ENCODE data around the gene SLC25A13.

The SLC25A13 gene

DNA sequence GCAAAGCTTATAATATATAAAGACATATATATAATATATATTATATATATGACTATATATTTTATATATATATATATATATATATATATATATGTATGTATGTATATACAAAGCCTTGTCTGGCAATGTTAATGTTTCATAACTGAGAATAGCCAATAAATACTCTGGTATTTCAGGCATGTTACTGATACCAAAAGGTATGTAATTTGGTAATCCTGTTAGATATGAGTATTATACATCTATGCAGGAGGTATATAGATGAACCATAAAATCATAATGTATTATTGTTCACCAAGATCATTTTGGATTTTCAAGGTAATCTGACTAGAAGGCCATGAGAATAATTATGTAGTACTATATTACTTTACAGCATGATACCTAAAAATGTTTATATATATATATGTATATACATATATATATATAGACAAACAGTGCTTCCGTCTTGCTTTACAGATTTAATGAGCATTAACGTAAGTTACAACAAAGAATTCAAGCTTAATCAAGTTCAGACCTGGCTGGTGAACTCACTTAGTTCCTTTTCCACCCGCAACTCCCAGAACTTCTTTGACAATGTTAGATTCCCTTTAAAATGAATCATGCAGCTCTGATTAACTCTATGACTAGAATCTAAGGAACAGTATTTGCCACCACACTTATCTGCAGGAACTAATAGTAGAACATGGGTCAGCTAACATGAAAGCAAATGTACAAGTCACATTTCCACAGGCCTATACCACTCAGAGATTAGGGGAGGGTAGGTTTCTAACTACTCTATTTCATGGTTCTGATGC, 82.7 kb downstream of the SLC25A13 start:
- no peak for DNase-seq

DNA sequence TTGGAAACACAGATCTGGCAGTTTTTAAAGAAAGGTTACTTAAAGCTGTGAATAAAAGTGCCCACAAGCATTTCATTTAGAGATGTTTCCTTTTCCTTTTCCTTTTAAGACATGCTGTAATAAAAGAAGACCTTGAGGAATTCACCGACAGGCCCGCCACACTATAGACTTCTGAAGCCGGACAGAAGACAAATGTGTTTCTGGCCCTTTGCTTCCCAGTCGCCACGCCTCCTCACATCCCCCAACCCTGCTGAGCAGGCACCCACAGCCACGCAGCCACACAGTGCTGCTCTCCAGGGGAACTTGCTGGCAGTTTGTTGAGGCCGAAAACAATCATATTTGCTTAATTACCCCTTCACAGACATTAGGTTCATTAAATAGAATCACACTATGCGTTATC, 83.4 kb downstream of the SLC25A13 start:
- no peak for DNase-seq

GRCh38 chr7:96237040-96237439, 84.9 kb downstream of the SLC25A13 start:
- DNase-seq: no peak

GRCh38 chr7:96236198-96237039, 85.5 kb downstream of the SLC25A13 start:
- no peak for DNase-seq

DNA sequence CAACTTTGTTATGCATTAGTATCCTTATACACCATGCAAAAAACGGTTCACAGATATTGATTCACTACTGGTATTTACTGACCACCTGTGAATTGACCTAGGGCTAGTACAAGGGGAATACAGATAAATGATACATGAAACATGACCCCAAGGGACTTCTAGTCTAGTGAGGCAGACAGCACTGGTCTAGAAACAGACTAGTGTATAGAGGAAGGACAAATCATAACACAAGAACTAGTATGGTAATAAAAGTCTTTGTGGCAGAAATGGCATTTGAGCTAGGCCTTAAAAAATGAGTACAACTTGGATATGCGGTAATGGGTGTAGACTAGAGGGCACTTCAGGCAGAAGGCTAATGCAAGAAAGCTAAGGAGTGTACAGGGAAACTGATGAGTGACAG, 86.6 kb downstream of the SLC25A13 start:
- DNase-seq: no peak

DNA sequence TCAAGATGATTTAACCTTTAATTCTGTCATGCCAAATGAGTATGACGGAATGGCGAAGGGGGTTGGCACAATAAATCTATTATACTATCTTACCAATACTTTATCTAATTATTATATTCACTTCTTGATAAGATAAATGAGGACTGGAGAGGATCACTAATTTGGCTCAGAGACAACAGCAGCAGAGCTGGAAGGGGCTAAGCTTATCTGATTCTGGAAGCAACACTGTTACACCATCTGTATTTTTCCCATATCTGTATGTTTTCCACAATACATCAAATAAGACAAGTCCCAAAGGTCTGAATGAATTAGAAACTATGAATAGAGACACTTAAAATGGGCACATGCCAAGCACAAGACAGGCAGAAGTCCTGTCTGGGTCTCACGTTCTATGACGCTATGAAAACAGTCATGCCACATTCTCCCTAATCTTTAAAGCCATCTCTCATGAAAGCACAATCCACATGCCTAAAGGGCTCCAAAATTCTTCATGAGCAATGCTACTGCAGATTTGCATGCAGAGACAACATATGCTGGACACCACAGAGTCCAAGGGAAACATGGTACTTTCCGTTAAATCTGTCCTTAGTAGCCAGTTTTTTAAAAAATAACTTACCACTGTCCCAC, 88.3 kb downstream of the SLC25A13 start:
- no peak for DNase-seq

- DNase-seq: no peak
Observed at GRCh38 chr7:96233084-96233483, 88.8 kb downstream of the SLC25A13 start.

- no peak for DNase-seq
Observed at GRCh38 chr7:96228760-96229159, 93.1 kb downstream of the SLC25A13 start.

- no peak for DNase-seq
Observed at GRCh38 chr7:96225251-96225650, 96.6 kb downstream of the SLC25A13 start.

GRCh38 chr7:96224685-96225084, 97.2 kb downstream of the SLC25A13 start:
- no peak for DNase-seq

DNA sequence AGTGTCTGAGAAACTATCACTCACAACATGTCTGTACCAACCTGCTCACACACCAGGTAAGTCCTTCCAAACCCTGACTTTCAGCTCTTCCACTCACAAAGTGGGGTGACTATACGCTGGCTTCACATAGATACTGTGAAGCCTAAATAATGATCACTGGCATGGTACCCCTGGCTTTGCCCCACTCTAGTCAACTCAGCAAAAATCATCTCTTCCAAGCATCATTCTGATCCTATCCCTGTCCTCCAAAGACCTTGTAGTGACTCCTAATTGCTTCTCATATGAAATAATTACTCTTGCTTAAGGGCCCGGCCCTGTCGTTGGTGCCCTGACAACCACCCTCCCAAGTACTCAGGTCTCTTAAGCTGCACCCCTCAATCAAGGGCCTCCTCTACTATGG, 97.8 kb downstream of the SLC25A13 start:
- no peak for DNase-seq

DNA sequence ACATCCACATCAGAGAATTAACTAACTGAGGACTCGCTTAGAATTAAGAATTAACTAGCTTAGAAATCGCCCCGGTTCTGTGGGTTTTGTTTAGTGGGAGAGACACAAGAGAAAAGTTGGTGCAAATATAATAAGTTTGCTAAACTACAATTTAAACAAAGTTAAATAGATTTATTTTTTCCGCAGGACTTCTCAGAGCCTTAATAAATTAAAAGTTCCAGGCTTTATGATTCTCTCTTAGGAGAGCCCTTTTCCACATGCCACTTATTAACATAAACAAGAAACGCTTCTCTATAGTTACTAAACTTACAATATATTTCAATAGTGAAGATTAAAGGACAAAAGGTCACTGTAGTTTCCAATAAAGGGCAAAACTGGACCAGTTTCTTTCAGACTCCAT, 100.0 kb downstream of the SLC25A13 start:
- DNase-seq: no peak

DNA sequence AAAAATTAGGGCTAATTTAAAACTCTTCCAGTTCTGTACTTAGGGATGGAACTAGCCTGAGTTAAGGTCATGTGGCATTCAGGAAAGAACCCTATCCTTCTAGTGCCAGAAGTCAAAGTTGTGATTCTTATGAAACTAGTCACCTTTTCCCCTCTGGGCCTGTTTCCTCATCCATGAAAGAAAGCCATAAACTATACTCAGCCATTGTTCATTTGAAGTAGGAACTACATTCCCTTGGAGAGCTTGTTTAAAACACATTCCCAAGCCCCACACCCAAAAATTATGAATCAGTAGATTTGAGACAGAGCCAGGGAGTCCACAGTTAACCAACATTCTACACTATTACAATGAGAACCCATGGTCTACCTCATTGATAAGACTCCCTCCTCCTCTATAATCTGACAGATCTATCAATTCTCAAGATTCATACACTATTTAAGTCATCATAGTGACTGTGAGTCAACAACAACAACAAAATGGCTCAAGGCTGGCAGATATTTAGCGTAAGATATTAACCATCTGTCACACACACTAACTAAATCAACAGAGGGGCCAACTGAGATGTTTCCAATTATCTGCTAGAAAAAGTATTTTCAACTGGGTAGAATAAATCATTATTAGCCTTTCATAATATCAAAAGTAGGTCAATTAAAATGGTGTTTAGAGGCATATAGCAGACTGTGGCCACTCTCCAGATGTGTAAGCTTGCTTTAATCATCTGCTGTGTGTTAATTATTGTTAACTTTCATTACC, 102.3 kb downstream of the SLC25A13 start:
- no peak for DNase-seq

- no peak for DNase-seq
Observed at GRCh38 chr7:96218664-96219243, 103.1 kb downstream of the SLC25A13 start.

- DNase-seq: no peak
Observed at GRCh38 chr7:96217147-96217546, 104.8 kb downstream of the SLC25A13 start.

DNA sequence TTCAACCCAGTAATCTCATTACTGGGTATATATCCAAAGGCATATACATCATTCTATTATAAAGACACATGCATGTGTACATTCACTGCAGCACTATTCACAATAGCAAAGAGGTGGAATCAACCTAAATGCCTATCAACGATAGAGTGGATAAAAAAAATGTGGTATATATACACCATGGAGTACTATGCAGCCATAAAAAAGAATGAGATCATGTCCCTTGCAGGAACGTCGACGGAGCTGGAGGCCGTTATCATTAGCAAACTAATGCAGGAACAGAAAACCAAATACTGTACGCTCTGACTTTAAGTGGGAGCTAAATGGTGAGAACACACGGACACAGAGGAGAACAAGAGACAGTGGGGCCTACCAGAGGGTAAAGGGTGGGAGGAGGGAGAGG, 105.5 kb downstream of the SLC25A13 start:
- no peak for DNase-seq

- no peak for DNase-seq
Observed at GRCh38 chr7:96212474-96212873, 109.4 kb downstream of the SLC25A13 start.

GRCh38 chr7:96211954-96212353, 109.9 kb downstream of the SLC25A13 start:
- no peak for DNase-seq

GRCh38 chr7:96205665-96206064, 116.2 kb downstream of the SLC25A13 start:
- DNase-seq: no peak

GRCh38 chr7:96204601-96205000, 117.3 kb downstream of the SLC25A13 start:
- no peak for DNase-seq

- DNase-seq: no peak
Observed at GRCh38 chr7:96203786-96204185, 118.1 kb downstream of the SLC25A13 start.

GRCh38 chr7:96202102-96202501, 119.8 kb downstream of the SLC25A13 start:
- DNase-seq: no peak

GRCh38 chr7:96200740-96201139, 121.2 kb downstream of the SLC25A13 start:
- no peak for DNase-seq

Measured in cortex of kidney (tissue), 1 donor.